Mesendoderm (in vitro differentiated cells): ENCODE results near the gene FLVCR1.
"Not testable (repeated sequence)": the region's sequence is repeated elsewhere in the genome, so short reads cannot be mapped to it uniquely, and the experiment has no call there.

Experiments used
- DNase-seq: peaks from one replicate; pipeline ENCODE4 v3.0.0; 2013
- H2AK5ac ChIP-seq: 2 replicates; pipeline ENCODE4 v1.6.1; 2013; ENCODE audit warnings: low read length, inconsistent platforms
- H2BK120ac ChIP-seq: 2 replicates; pipeline ENCODE4 v1.6.1; 2013; ENCODE audit warnings: low read depth, mild to moderate bottlenecking, low read length, moderate library complexity, mixed read lengths
- H2BK15ac ChIP-seq: replicated peaks from 2 replicates; pipeline ENCODE4 v1.6.1; 2013; ENCODE audit warnings: low read depth, mild to moderate bottlenecking, moderate library complexity
- H2BK5ac ChIP-seq: 2 replicates; pipeline ENCODE4 v1.6.1; 2013; ENCODE audit warnings: low read length, inconsistent platforms
- H3K18ac ChIP-seq: 2 replicates; pipeline ENCODE4 v1.6.1; 2013; ENCODE audit warnings: mild to moderate bottlenecking, low read length, mixed read lengths
- H3K23ac ChIP-seq: one replicate; pipeline ENCODE4 v1.6.1; 2013; ENCODE audit warnings: low read length
- H3K27ac ChIP-seq: 2 replicates; pipeline ENCODE4 v1.5.1; 2013; ENCODE audit warnings: low read depth, mild to moderate bottlenecking, inconsistent platforms, low read length, moderate library complexity
- H3K27me3 ChIP-seq: 2 replicates; pipeline ENCODE4 v1.6.1; 2013; ENCODE audit warnings: low read length, control low read depth, mild to moderate bottlenecking, inconsistent platforms; ENCODE audit not compliant: insufficient read depth, poor library complexity
- H3K36me3 ChIP-seq: 2 replicates; pipeline ENCODE4 v1.6.1; 2013; ENCODE audit warnings: low read length, inconsistent platforms; ENCODE audit not compliant: control insufficient read depth, insufficient read depth
- H3K4ac ChIP-seq: one replicate; pipeline ENCODE4 v1.6.1; 2013; ENCODE audit warnings: low read depth, mild to moderate bottlenecking, low read length, moderate library complexity
- H3K4me1 ChIP-seq: 2 replicates; pipeline ENCODE4 v1.6.1; 2013; ENCODE audit warnings: low read depth, low read length, inconsistent platforms; ENCODE audit not compliant: control insufficient read depth
- H3K4me2 ChIP-seq: 2 replicates; pipeline ENCODE4 v1.6.1; 2013; ENCODE audit warnings: low read length
- H3K4me3 ChIP-seq: 2 replicates; pipeline ENCODE4 v1.5.1; 2013; ENCODE audit warnings: mild to moderate bottlenecking, low read length
- H3K56ac ChIP-seq: one replicate; pipeline ENCODE4 v1.6.1; 2013; ENCODE audit warnings: low read length
- H3K79me1 ChIP-seq: 2 replicates; pipeline ENCODE4 v1.6.1; 2013; ENCODE audit warnings: low read length, inconsistent platforms
- H3K79me2 ChIP-seq: 2 replicates; pipeline ENCODE4 v1.6.1; 2013; ENCODE audit warnings: mild to moderate bottlenecking, low read length; ENCODE audit not compliant: control insufficient read depth, insufficient read depth
- H3K9ac ChIP-seq: 2 replicates; pipeline ENCODE4 v1.6.1; 2013; ENCODE audit warnings: low read length, inconsistent platforms
- H4K5ac ChIP-seq: one replicate; pipeline ENCODE4 v1.6.1; 2013; ENCODE audit warnings: low read length
- H4K8ac ChIP-seq: one replicate; pipeline ENCODE4 v1.6.1; 2013; ENCODE audit warnings: low read depth, mild to moderate bottlenecking, control low read depth, low read length, moderate library complexity
- WGBS: extraction: QIAGEN DNeasy Blood & Tissue Kit; methylation state at CpG from one replicate; pipeline ENCODE4 v1.1.7; 2013; ENCODE audit warnings: low lambda C conversion rate, missing lambda C conversion rate; ENCODE audit not compliant: insufficient coverage; ENCODE audit errors: extremely low coverage; 5-methylcytosine and 5-hydroxymethylcytosine counted together

FLVCR1 gene

DNA sequence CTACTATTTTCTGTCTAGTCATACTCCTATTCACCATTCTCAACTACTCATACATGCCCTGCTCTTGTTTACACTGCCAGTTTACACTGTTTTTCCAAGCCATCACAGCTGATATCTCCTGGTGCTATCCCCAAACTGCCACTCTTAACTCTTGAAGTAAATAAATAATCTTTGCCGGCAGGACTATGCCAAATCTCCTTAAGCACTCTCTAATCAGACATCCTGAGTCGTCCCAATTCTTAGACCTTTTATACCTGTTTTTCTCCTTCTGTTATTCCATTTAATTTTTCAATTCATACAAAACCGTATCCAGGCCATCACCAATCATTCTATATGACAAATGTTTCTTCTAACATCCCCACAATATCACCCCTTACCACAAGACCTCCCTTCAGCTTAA is 55.6 kb downstream of the FLVCR1 start:
- not testable (repeated sequence) for H2AK5ac ChIP-seq, H3K23ac ChIP-seq, H3K27ac ChIP-seq, DNase-seq, H3K4me2 ChIP-seq, H3K18ac ChIP-seq, H4K8ac ChIP-seq, H3K36me3 ChIP-seq, H4K5ac ChIP-seq, H3K79me1 ChIP-seq, H3K4ac ChIP-seq, H3K27me3 ChIP-seq, H2BK120ac ChIP-seq, H2BK15ac ChIP-seq, H3K79me2 ChIP-seq, H3K4me3 ChIP-seq, H3K56ac ChIP-seq, H2BK5ac ChIP-seq
- peaks cover 19% of the 10 kb centered on the region for H3K4me1 ChIP-seq
- peak overlapping the region; percentile 53 for H3K9ac ChIP-seq
- 100% methylated on average over 1 of the region's 3 CpGs for WGBS

- no CpG with 5 or more reads among the region's 5 CpGs for WGBS
- H3K4me2 ChIP-seq, H3K4ac ChIP-seq, H2BK15ac ChIP-seq, H3K79me2 ChIP-seq, H3K23ac ChIP-seq, H3K56ac ChIP-seq, H2AK5ac ChIP-seq, H3K27me3 ChIP-seq, H3K79me1 ChIP-seq, H3K36me3 ChIP-seq, H2BK120ac ChIP-seq, H3K27ac ChIP-seq, H4K5ac ChIP-seq, DNase-seq, H3K4me3 ChIP-seq, H2BK5ac ChIP-seq, H4K8ac ChIP-seq, H3K9ac ChIP-seq, H3K18ac ChIP-seq: not testable (repeated sequence)
- H3K4me1 ChIP-seq = peaks cover 20% of the 10 kb centered on the region
Observed at GRCh38 chr1:212914110-212914509, 56.0 kb downstream of the FLVCR1 start.

GRCh38 chr1:212914789-212915188 is 56.7 kb downstream of the FLVCR1 start:
- H3K4me2 ChIP-seq = peak overlapping the region; percentile 5
- DNase-seq = peak; percentile 57
- no CpG with 5 or more reads among the region's 3 CpGs for WGBS
- peak overlapping the region; percentile 16 for H2AK5ac ChIP-seq
- peak overlapping the region; percentile 98 for H3K4ac ChIP-seq
- H3K36me3 ChIP-seq = no peaks in the 10 kb centered on the region
- peaks cover 17% of the 10 kb centered on the region for H3K4me1 ChIP-seq
- H2BK120ac ChIP-seq = peak overlapping the region; percentile 64
- H3K27ac ChIP-seq = peak overlapping the region; percentile 47
- peak overlapping the region; percentile 73 for H3K9ac ChIP-seq
- no peak overlapping the region for H3K4me3 ChIP-seq
- no peaks in the 10 kb centered on the region for H3K79me2 ChIP-seq
- H3K56ac ChIP-seq = peak overlapping the region; percentile 90
- H4K8ac ChIP-seq = no peak overlapping the region
- H3K79me1 ChIP-seq = no peaks in the 10 kb centered on the region
- H3K18ac ChIP-seq = peak overlapping the region; percentile 88
- no peaks in the 10 kb centered on the region for H3K27me3 ChIP-seq
- peak overlapping the region; percentile 84 for H2BK5ac ChIP-seq
- H4K5ac ChIP-seq = peak overlapping the region; percentile 66
- H2BK15ac ChIP-seq = peak overlapping the region; percentile 9
- no peak overlapping the region for H3K23ac ChIP-seq

DNA sequence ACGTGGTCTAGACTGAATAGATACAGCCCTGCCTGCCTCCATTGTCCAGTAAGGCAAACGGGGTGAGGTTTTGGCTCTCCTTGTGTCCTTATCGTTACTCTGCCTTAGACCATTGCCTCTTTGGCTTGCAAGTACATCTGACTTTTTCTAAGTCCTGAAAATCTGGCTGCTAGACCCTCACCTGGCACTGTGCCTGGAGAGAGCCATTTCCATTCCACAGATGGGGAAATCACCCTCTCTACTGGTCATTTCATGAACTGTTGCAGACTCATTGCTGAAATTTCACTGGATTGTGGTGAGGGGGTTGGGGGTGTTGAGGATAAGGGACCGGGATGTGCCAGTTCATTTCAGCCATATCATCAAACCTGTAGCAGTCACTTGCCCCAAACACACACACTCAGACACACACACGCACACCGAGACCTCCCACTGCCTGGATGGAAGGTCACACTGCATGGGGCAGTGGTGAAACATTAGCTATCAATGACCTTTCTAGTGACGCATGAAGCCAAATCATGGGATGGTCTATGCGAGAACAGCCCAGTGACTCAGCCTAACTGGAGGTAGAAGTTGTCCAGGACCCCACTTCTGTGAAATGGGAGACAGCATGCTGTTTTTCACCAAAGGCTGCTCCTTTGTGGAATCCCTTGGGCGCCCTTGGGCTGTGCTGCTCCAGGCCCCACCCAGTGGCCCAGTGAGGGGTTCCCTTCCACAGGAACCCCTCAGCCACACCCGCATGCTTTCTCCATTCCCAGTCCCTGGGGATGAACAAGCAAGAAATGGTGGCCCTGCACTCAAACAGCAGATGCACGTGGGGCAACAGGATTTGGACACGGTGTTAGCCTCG is 57.4 kb downstream of the FLVCR1 start:
- no peak overlapping the region for H4K8ac ChIP-seq
- H2BK5ac ChIP-seq = peak overlapping the region; percentile 84
- peak overlapping the region; percentile 73 for H3K9ac ChIP-seq
- no peaks in the 10 kb centered on the region for H3K27me3 ChIP-seq
- no CpG with 5 or more reads among the region's 13 CpGs for WGBS
- peak overlapping the region; percentile 66 for H4K5ac ChIP-seq
- H3K4me2 ChIP-seq = peak overlapping the region; percentile 5
- no peaks in the 10 kb centered on the region for H3K79me1 ChIP-seq
- peak overlapping the region; percentile 98 for H3K4ac ChIP-seq
- peak; percentile 92 for DNase-seq
- H3K56ac ChIP-seq = peak overlapping the region; percentile 90
- H3K18ac ChIP-seq = peak overlapping the region; percentile 88
- H2BK15ac ChIP-seq = peak overlapping the region; percentile 9
- H3K36me3 ChIP-seq = no peaks in the 10 kb centered on the region
- peak overlapping the region; percentile 96 for H2AK5ac ChIP-seq
- H3K79me2 ChIP-seq = no peaks in the 10 kb centered on the region
- peak overlapping the region; percentile 47 for H3K27ac ChIP-seq
- no peak overlapping the region for H3K23ac ChIP-seq
- H2BK120ac ChIP-seq = peak overlapping the region; percentile 82
- H3K4me3 ChIP-seq = no peak overlapping the region
- H3K4me1 ChIP-seq = peaks cover 17% of the 10 kb centered on the region

GRCh38 chr1:212916481-212917133 is 58.5 kb downstream of the FLVCR1 start:
- peak; percentile 97 for DNase-seq
- H3K79me1 ChIP-seq = no peaks in the 10 kb centered on the region
- no peak overlapping the region for H4K5ac ChIP-seq
- H4K8ac ChIP-seq = peak overlapping the region; percentile 30
- H3K23ac ChIP-seq = no peak overlapping the region
- H3K4me1 ChIP-seq = peaks cover 17% of the 10 kb centered on the region
- peak overlapping the region; percentile 64 for H3K9ac ChIP-seq
- peak overlapping the region; percentile 56 for H2BK5ac ChIP-seq
- H2BK120ac ChIP-seq = peak overlapping the region; percentile 82
- no peak overlapping the region for H3K4me3 ChIP-seq
- no CpG with 5 or more reads among the region's 23 CpGs for WGBS
- peak overlapping the region; percentile 56 for H3K27ac ChIP-seq
- H2AK5ac ChIP-seq = no peak overlapping the region
- peak overlapping the region; percentile 43 for H3K18ac ChIP-seq
- peak overlapping the region; percentile 89 for H3K4ac ChIP-seq
- H3K4me2 ChIP-seq = no peak overlapping the region
- no peaks in the 10 kb centered on the region for H3K36me3 ChIP-seq
- H3K56ac ChIP-seq = peak overlapping the region; percentile 90
- no peaks in the 10 kb centered on the region for H3K27me3 ChIP-seq
- H3K79me2 ChIP-seq = no peaks in the 10 kb centered on the region
- no peak overlapping the region for H2BK15ac ChIP-seq
